ENCODE measurements around the gene MMS22L. TPM values are rescaled to one million over a fixed set of nuclear protein-coding genes. Genes with fewer than 3 reads are reported as not detected.

MMS22L gene
- total and polyA plus RNA-seq, 2 of the 4 experiments (the other 2 are of a cell fraction), result 6.1 to 18.6 TPM

DNA sequence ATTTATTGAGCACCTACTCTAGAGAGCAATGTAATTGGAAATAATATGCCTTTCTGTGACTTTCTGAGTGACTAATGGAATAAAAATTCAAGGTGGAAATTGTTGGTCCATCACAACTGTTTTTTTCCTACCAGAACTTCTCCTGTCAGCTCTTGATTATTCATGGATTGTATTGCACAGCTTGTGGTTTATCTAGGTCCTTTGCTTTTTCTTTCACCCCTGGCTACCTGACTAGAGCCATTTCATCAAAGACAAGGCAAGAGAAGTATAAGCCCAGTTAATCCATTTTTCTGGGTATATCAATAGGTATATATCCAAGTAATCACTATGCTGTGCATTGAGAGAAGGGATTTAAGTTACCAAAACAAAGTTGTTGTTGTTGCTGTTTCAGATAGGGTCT is 168.4 kb downstream of the MMS22L start:
- Histone ChIP-seq H2AK5ac (ENCODE audit: low read depth, low read length) (no peak overlapping the region), H3K27me3 (ENCODE audit: control insufficient read depth, insufficient read depth, low read length) (no peaks in the 10 kb centered on the region), H3K56ac (ENCODE audit: extremely low read depth, insufficient read depth, low read length) (no peak overlapping the region), H2AFZ (replicated peaks; ENCODE audit: low read length, poor library complexity) (no peak overlapping the region), H3K4ac (ENCODE audit: low read depth, low read length) (no peak overlapping the region), H4K5ac (ENCODE audit: low read depth, low read length) (no peak overlapping the region), H2BK120ac (ENCODE audit: low read depth, low read length) (no peak overlapping the region), H3K9me3 (ENCODE audit: control insufficient read depth, insufficient read depth, low read length) (no peaks in the 10 kb centered on the region), H3K9me1 (ENCODE audit: insufficient read depth, low read length) (no peaks in the 10 kb centered on the region), H3K4me3 (ENCODE audit: insufficient read depth, low read depth, low read length) (no peak overlapping the region), H3K79me1 (ENCODE audit: low read depth in 1 of 2, low read length in 2 of 2) (no peaks in the 10 kb centered on the region), H4K91ac (ENCODE audit: insufficient read depth, low read depth, low read length) (no peak overlapping the region), H4K20me1 (ENCODE audit: insufficient read depth, low read length) (no peaks in the 10 kb centered on the region), H2BK5ac (ENCODE audit: low read depth, low read length, poor library complexity, severe bottlenecking) (no peak overlapping the region), H3K23ac (ENCODE audit: low read depth, low read length) (no peak overlapping the region), H2AK9ac (replicated peaks; ENCODE audit: low read depth, low read length, poor library complexity) (no peak overlapping the region), H2BK15ac (ENCODE audit: low read depth, low read length) (no peak overlapping the region), H3K18ac (ENCODE audit: low read depth, low read length) (no peak overlapping the region), H4K8ac (ENCODE audit: low read depth in 2 of 2, low read length in 2 of 2) (no peak overlapping the region), H3K4me2 (ENCODE audit: low read depth, low read length) (no peak overlapping the region), H3K9ac (ENCODE audit: low read depth, low read length) (no peak overlapping the region), H3K27ac (ENCODE audit: insufficient read depth, low read length) (no peak overlapping the region), H3K14ac (replicated peaks; ENCODE audit: low read depth, low read length) (no peak overlapping the region), H3K36me3 (ENCODE audit: control insufficient read depth, insufficient read depth, low read length) (no peaks in the 10 kb centered on the region), H2BK20ac (ENCODE audit: low read depth, low read length) (no peak overlapping the region), H3K4me1 (ENCODE audit: control insufficient read depth, insufficient read depth, low read length) (no peaks in the 10 kb centered on the region)
- CTCF ChIA-PET, result no interaction called here
- intact Hi-C loops (cut with micrococcal nuclease), result no loop called here
- TF ChIP-seq CEBPB (IDR thresholded peaks at IDR 0.05; ENCODE audit: low read depth, low read length) (no peak), POLR2A (IDR thresholded peaks at IDR 0.05; ENCODE audit: low read depth, low read length) (no peak), MXI1 (IDR thresholded peaks at IDR 0.05; ENCODE audit: borderline replicate concordance, low read depth, low read length) (no peak), RCOR1 (IDR thresholded peaks at IDR 0.05; ENCODE audit: insufficient replicate concordance, low read length) (no peak), FOS (IDR thresholded peaks at IDR 0.05; ENCODE audit: low read depth, low read length) (no peak), NFE2L2 (IDR thresholded peaks at IDR 0.05; ENCODE audit: low read depth, low read length) (no peak)
- TF ChIP-seq, protein P1, sequence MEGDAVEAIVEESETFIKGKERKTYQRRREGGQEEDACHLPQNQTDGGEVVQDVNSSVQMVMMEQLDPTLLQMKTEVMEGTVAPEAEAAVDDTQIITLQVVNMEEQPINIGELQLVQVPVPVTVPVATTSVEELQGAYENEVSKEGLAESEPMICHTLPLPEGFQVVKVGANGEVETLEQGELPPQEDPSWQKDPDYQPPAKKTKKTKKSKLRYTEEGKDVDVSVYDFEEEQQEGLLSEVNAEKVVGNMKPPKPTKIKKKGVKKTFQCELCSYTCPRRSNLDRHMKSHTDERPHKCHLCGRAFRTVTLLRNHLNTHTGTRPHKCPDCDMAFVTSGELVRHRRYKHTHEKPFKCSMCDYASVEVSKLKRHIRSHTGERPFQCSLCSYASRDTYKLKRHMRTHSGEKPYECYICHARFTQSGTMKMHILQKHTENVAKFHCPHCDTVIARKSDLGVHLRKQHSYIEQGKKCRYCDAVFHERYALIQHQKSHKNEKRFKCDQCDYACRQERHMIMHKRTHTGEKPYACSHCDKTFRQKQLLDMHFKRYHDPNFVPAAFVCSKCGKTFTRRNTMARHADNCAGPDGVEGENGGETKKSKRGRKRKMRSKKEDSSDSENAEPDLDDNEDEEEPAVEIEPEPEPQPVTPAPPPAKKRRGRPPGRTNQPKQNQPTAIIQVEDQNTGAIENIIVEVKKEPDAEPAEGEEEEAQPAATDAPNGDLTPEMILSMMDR (conservative IDR thresholded peaks at IDR 0.05; ENCODE audit: low read depth, low read length), result no peak
- ATAC-seq (ENCODE audit: low read depth) (no peak), DNase-seq (no peak)
- POLR2A ChIA-PET (ENCODE audit: unreplicated experiment), result no interaction called here
- dilution Hi-C loops (cut with HindIII; ENCODE audit: low sequenced_read_pairs, unreplicated experiment), result no loop called here
- in situ Hi-C loops (cut with MboI; ENCODE audit: low sequenced_read_pairs), result no loop called here
- no TSS peak for BruUV-seq (replicated peaks)
